Mucosa of descending colon (tissue), 3 donors: ENCODE measurements around the gene FLYWCH1. TPM values are rescaled to one million over a fixed set of nuclear protein-coding genes. Genes with fewer than 3 reads are reported as not detected.
A peak's percentile ranks its signal among the peaks of the same experiment; 100 is the strongest.

Experiments used
- ATAC-seq: fragments of 200-7000 bp; cut with Tn5 transposase; one replicate; pipeline ENCODE4 v1.9.1; 2020; ENCODE audit warnings: mild to moderate bottlenecking, moderate library complexity
- DNase-seq, 3 donors: peaks; one replicate each; pipeline ENCODE4 v3.0.0-alpha.2; 2020
- H3K36me3 ChIP-seq: fragments of 200-600 bp; one replicate; pipeline ENCODE4 v1.8.0; 2021; ENCODE audit warnings: low read depth, mild to moderate bottlenecking
- H3K4me1 ChIP-seq: fragments of 200-600 bp; one replicate; pipeline ENCODE4 v1.8.0; 2021; ENCODE audit warnings: low read depth, mild to moderate bottlenecking
- H3K4me3 ChIP-seq: fragments of 200-600 bp; one replicate; pipeline ENCODE4 v1.8.0; 2021; ENCODE audit warnings: mild to moderate bottlenecking
- H3K9me3 ChIP-seq: fragments of 200-600 bp; one replicate; pipeline ENCODE4 v1.8.0; 2021; ENCODE audit warnings: mild to moderate bottlenecking
- intact Hi-C, 2 donors: fragments of 100-400 bp; cut with DNase I in 1 of 2; cut with micrococcal nuclease in 1 of 2; formaldehyde crosslinking; loops; one replicate each; pipeline versions ENCODE4 v1.11.0 to v1.11.1; 2022; cut with DNase I, micrococcal nuclease
- total RNA-seq, 3 donors: library from RNA; stranded (reverse); fragmentation: NEBNext Ultra II Directional in 2 of 3; extraction: Animal tissue kit (Norgen Biotek cat#: 25700) in 2 of 3; gene quantifications; one replicate each; pipeline versions ENCODE4 v1.2.1 to v1.2.4, GENCODE V29; 2021 to 2023
- TF ChIP-seq, protein P1 (sequence below): fragments of 200-600 bp; IDR thresholded peaks from one replicate; pipeline ENCODE4 v1.8.0; 2022; ENCODE audit warnings: antibody characterized with exemption, mild to moderate bottlenecking
- donor health status: DM: no; HTN: no; CAD: no; lungs with moderate emphysema.
- donor health status: DM: no; HTN: no; CAD: no.
- donor health status: DM: no; HTN: yes; CAD: no.

FLYWCH1 gene
- total RNA-seq, 3 donors from 2014 or later = 26.6 to 46.0 (median 34.3) TPM

DNA sequence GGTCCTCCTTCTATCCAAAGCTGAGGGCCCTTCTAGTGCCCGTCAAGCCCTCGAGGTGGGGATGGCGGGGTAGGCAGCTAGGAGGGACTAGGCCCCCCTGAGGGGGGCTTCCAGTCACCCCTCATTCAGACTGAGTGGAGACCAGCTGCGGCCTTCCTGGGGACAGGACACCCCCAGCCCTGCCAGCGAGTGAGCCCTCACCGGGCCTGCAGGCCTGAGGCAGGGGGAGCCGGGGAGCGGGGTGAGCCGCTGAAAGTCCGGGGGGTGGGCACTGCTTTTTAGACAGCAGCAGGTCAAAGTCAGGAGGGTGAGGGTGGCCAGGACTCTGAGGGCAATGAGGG is 43.7 kb downstream of the FLYWCH1 start:
- TF ChIP-seq, protein P1, sequence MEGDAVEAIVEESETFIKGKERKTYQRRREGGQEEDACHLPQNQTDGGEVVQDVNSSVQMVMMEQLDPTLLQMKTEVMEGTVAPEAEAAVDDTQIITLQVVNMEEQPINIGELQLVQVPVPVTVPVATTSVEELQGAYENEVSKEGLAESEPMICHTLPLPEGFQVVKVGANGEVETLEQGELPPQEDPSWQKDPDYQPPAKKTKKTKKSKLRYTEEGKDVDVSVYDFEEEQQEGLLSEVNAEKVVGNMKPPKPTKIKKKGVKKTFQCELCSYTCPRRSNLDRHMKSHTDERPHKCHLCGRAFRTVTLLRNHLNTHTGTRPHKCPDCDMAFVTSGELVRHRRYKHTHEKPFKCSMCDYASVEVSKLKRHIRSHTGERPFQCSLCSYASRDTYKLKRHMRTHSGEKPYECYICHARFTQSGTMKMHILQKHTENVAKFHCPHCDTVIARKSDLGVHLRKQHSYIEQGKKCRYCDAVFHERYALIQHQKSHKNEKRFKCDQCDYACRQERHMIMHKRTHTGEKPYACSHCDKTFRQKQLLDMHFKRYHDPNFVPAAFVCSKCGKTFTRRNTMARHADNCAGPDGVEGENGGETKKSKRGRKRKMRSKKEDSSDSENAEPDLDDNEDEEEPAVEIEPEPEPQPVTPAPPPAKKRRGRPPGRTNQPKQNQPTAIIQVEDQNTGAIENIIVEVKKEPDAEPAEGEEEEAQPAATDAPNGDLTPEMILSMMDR = no peak
- ATAC-seq = no peak
- intact Hi-C loops = no loop called here
- no peak for DNase-seq
- Histone ChIP-seq H3K9me3 (no peaks in the 10 kb centered on the region), H3K4me1 (peaks cover 4% of the 10 kb centered on the region), H3K4me3 (no peak overlapping the region), H3K36me3 (no peaks in the 10 kb centered on the region)

DNA sequence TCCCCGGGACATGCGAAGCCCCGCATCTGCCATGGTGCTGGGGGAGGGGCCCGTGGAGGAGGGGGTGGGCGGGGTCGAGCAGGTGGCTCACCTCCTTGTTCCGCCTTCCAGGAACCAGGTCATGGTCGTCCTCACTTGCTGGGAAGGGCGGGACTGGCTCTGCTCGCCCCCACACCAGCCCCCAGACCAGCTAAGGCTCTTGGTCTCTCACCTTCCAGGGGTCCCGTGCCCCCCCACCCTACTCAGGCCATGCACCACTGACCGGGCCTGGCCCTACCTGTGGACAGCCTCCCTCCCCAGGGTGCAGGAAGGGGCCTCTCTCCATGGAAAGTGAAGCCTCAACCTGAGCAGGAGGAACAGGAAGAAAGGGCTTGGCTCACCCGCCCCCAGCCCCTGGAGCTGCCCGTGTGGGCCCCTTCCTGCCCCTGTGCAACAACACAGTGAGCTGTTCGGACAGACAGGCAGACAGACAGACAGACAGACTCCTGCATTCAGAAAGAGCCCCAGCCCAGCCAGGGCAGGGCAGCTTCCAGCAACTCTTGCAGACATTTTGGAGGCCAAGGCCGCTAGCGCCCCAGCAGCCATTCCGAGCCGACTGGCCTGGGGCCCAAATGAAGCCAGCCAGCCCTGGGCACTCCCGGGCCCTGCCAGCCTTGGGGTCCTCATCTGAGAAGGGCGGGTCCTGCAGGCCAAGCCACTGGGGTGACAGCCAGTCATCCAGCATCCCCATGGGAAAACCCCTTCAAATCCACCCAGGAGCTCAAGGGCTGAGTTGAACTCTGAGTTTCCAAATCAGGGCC is 44.2 kb downstream of the FLYWCH1 start:
- peak; percentile 60 for ATAC-seq
- intact Hi-C loops = no loop called here
- Histone ChIP-seq H3K4me1 (peaks cover 4% of the 10 kb centered on the region), H3K36me3 (no peaks in the 10 kb centered on the region), H3K4me3 (no peak overlapping the region), H3K9me3 (no peaks in the 10 kb centered on the region)
- peak in 2 of 3 donors; percentile 13 to 53 for DNase-seq
- TF ChIP-seq, protein P1 = no peak

DNA sequence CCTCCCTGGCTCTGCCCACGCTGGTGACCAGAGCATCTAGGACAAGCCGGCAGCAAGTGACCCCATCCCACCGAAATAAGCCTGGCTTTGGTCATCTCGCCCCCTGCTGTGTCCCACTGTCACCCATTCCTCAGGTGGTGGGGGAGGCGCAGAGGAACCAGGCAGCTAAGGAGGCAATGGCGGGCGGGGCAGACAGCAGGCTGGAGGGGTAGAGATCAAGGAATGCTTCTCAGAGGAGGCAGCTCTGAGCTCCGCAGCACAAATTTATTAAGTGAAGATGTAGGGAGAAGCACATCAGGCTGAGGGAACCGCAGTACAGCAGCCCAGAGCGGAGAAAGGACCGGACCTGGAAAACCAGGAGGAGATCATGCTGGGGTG is 44.8 kb downstream of the FLYWCH1 start:
- Histone ChIP-seq H3K4me1 (peaks cover 4% of the 10 kb centered on the region), H3K4me3 (no peak overlapping the region), H3K9me3 (no peaks in the 10 kb centered on the region), H3K36me3 (no peaks in the 10 kb centered on the region)
- no peak for ATAC-seq
- DNase-seq = no peak
- intact Hi-C loops = no loop called here
- TF ChIP-seq, protein P1 = no peak

DNA sequence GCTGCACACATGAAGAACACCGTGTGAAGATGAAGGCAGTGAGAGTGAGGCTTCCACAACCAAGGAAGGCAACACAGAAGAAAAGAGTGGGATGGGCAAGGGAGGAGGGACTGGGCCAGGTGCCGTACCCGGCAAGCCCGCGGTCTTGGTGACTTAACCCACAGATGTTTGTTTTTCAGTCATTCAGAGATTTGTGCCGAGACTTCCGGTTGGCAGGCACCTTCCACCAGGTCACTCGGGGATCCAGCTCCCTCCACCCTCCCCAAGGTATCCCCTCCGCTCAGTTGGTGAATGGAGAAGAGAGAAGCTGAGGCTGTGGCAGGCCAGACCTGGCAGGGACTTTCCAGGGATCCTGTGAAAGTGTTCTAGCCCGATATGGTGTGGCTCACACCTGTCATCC is 47.5 kb downstream of the FLYWCH1 start:
- Histone ChIP-seq H3K36me3 (no peaks in the 10 kb centered on the region), H3K9me3 (no peaks in the 10 kb centered on the region), H3K4me1 (peaks cover 16% of the 10 kb centered on the region), H3K4me3 (no peak overlapping the region)
- ATAC-seq (peak; percentile 14), DNase-seq (no peak)
- TF ChIP-seq, protein P1 = no peak
- intact Hi-C loops = no loop called here

DNA sequence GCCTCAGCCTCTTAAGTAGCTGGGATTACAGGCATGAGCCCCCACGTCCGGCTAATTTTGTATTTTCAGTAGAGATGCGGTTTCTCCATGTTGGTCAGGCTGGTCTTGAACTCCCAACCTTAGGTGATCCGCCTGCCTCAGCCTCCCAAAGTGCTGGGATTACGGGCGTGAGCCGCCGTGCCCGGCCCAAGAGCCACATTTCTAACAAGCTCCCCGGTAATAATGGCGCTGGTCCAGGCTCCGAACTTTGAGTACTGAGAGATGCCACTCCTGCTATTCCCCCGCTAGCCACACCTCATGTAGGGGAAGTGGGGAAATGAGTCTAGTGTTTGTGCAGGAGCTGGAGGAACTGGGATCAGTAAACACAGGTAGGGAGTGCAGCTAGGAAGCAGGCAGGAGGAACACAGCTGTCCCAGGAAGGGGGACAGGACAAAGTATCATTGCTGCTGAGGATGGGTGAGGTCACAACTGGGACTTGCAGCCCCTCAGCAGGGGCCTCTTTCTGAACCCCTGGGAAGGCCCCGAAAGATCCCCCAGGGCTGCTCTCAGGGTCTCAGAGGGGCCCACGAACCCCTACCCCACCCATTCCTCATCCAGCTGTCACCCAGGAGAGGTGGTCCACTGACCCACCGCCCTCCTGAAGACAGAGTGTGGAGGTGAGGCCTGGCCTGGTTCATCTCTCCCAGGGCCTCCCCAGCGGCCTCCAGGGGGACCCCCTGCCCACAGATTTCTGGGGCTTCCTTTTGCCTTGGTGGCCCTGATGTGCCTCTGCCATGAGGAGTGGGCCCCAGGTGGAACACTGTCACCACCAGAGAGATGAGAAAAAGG is 48.7 kb downstream of the FLYWCH1 start:
- Histone ChIP-seq H3K4me1 (peaks cover 28% of the 10 kb centered on the region), H3K4me3 (no peak overlapping the region), H3K9me3 (no peaks in the 10 kb centered on the region), H3K36me3 (no peaks in the 10 kb centered on the region)
- DNase-seq (no peak), ATAC-seq (peak; percentile 48)
- TF ChIP-seq, protein P1 = no peak
- intact Hi-C loops = no loop called here
